G401.6 (cell line): ENCODE measurements around the gene NOL9.

Experiments used
- FAIRE-seq: peaks from 2 replicates; lab custom pipeline; 2012; peaks lifted over from hg19 to GRCh38; lab: Jason Lieb, UNC

Gene NOL9

GRCh38 chr1:6519935-6520671 is 34.2 kb downstream of the NOL9 start:
- FAIRE-seq: peak; percentile 76

DNA sequence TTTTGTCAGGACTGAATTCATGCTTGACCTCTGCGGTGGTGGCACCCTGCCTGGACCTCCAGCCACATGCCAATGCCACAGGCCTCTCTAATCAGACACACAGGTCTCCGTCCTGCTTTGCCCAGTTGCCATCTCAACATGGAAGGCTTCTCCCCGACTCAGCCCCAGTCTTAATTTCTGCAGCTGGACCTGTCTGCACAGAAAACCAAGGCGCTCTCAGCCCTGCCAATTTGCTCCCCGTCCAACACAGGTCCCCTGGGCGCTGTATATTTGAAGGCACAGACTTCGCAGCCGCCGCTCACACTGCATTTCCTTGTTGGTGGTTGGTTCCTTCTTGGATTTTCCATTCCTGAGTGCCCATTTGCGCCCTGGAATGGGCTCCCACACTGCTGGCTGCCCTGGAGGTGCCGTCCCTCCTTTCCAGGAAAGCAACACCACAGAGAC is 34.8 kb downstream of the NOL9 start:
- FAIRE-seq: no peak

DNA sequence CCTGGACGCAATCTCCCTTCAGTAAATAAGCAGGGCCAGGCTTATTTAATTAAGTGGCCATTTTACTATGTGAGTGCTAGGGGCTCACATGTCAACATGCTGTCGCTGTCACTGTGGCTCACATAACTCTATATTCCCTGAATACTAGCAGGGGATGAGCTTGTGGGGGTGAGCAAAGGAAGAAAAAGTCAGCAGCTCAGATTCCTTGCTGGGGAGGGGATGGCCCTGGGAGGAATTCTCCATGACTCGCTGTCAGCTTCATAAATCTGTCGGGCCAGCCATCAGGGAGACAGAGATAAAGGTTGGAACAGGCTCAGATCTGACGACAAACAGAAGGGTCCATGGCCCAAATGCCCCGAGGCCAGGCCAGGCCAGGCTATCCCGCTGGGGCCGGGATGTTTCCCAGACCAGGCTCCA is 36.9 kb downstream of the NOL9 start:
- FAIRE-seq: no peak

GRCh38 chr1:6515771-6516170 is 38.5 kb downstream of the NOL9 start:
- no peak for FAIRE-seq

GRCh38 chr1:6513320-6513801 is 41.0 kb downstream of the NOL9 start:
- no peak for FAIRE-seq

DNA sequence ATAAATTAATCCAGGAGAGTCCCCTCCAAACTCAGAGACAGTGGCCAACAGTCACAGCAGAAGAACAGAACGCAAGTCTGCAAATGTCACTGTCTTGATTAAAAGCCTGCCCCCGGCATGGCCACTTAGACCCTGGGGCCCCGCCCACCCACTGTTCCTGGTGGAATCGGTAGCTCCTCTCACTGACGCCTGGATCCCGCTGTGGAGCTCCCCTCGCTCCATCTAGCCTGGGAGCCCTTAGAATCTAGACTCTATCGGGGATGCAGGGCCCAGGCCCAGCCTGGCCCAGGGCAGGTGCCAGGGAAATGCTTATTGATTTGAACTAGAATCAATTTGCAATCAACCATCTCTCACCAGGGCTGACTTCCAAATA is 41.4 kb downstream of the NOL9 start:
- FAIRE-seq: no peak

DNA sequence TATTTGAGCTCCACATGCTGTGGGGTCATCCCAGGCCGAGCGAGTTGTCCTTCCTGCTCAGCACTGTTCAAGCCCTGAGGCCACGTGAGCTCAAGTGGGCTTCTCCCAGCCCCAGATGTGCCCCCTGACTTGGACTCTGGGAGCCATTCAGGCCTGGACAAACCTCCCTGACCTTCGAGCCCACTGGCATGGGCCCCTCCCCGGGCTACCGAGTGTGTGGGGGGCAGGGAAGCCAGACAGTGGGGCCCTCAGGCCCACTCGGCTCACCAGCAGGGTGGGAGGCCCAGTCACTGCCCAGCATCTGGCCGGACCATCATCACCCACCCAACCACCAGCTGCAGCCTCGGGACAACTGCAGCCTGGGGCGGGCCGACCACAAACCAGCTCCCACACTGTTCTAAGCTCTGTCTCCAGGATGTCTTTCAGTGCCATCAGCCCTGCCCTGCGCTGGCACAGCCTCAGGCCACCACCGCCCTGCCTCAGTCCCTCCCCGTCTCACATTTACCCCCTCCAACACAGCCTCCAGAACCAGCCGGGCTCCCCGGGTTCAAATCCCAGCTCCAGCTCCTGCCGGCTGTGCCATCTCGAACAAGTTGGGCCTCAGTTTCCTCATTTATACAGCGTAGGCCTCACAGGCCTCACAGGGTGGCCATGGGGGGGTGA is 41.9 kb downstream of the NOL9 start:
- FAIRE-seq: no peak

- no peak for FAIRE-seq
Observed at GRCh38 chr1:6511561-6512244, 42.6 kb downstream of the NOL9 start.

GRCh38 chr1:6511056-6511455 is 43.3 kb downstream of the NOL9 start:
- no peak for FAIRE-seq

GRCh38 chr1:6510493-6510892 is 43.8 kb downstream of the NOL9 start:
- FAIRE-seq: no peak

- no peak for FAIRE-seq
Observed at GRCh38 chr1:6509919-6510291, 44.4 kb downstream of the NOL9 start.

- no peak for FAIRE-seq
Observed at GRCh38 chr1:6509220-6509918, 44.9 kb downstream of the NOL9 start.

- no peak for FAIRE-seq
Observed at GRCh38 chr1:6508816-6509189, 45.5 kb downstream of the NOL9 start.

GRCh38 chr1:6508154-6508815 is 46.0 kb downstream of the NOL9 start:
- FAIRE-seq: no peak

- FAIRE-seq: no peak
Observed at GRCh38 chr1:6507461-6507911, 46.8 kb downstream of the NOL9 start.

GRCh38 chr1:6507037-6507428 is 47.3 kb downstream of the NOL9 start:
- no peak for FAIRE-seq

DNA sequence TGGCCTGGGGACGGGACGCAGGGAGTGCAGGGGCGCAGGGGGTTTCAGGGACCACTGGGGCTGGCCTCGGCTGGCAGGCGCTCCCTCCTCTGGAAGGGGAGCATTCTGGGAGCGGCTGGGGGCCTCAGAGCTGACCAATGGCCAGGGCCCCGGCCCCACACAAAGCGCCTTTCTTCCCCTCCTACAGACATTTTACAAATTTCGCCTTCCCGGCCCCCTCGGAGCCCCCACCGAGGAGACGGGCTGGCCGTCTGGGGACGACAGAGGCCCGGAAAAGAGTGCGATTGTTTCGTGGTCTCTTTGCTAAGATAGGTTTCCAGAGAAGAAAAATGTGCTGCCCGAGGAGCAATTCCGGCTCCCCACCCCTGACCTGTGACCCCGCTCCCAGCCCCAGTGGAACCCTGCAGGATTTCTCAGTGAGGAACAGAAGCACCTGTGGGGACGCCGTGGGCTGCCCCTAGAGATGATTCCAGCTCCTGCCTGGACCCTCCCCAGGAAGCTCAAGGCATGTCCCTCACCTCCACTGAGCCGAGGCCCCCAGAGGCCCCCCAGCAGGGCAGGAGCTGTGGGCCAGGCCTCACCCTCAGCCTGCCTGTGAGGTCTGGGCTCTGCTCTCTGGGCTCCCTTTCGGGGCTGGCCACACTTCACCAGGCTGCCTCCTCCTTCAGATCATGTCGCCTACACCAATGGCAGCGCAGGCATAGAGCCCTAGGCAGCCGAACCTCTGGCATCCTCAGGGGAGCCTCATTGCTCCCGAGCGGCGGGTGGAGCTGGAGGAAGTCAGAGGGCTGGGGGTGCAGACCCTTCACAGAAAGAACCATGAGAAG is 47.9 kb downstream of the NOL9 start:
- FAIRE-seq: no peak

DNA sequence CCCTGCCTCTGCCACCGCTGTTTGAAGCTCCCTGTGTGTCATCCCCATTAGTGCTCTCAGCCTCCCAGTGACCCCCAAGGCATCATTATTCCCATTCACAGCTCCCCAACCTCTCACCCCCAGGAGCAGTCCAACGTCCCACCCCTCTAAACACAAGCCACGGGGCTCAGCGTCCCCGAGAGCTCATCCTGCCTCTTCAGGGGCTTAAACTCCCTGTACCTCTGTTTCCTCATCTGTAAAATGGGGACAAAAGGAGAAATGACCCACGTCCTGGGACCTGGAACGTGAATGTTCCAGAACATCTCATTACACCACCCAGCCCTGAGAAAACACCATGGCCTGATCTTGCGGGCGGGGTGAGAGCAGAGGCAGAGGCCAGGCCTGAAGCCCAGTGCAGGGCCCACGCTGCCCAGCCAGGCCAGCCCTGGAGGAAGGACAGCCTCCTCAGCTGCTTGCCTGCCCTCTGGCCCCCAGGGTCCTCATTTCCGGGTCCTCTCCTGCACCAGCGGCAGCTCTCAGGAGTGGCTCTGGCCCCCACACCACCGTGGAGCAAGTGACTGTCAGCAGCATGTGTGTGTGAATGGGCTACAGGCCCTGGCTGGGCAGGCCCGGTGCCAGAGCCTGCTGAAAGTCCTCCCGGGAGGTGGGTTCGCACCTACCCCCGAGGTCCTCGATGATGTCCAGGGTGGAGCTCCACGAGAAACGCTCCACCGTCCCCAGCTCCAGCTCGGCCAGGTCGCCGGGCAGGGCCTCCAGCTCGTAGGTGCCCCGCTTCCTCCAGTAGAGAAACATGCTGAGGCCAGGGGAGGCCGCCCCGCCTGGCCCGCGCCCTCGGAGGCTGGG is 48.7 kb downstream of the NOL9 start:
- FAIRE-seq: no peak

- FAIRE-seq: no peak
Observed at GRCh38 chr1:6504887-6505286, 49.4 kb downstream of the NOL9 start.

- no peak for FAIRE-seq
Observed at GRCh38 chr1:6503884-6504602, 50.3 kb downstream of the NOL9 start.
